DOHH2 (cell line): ENCODE data around the gene NAALADL2.

ENCODE experiments used
- EZH2phosphoT487 ChIP-seq: fragments of 200-600 bp; sonication (generic); IDR thresholded peaks from 2 replicates; pipeline ENCODE4 v1.6.1; 2017; ENCODE audit warnings: borderline replicate concordance, mild to moderate bottlenecking, antibody characterized with exemption, low read length, moderate library complexity, mixed read lengths
- TF ChIP-seq, protein P1 (sequence below): fragments of 200-600 bp; sonication (generic); IDR thresholded peaks from one replicate; pipeline ENCODE4 v1.5.1; 2014; ENCODE audit warnings: antibody characterized with exemption, mild to moderate bottlenecking, low read depth, low read length; ENCODE audit not compliant: poor library complexity, severe bottlenecking

DNA sequence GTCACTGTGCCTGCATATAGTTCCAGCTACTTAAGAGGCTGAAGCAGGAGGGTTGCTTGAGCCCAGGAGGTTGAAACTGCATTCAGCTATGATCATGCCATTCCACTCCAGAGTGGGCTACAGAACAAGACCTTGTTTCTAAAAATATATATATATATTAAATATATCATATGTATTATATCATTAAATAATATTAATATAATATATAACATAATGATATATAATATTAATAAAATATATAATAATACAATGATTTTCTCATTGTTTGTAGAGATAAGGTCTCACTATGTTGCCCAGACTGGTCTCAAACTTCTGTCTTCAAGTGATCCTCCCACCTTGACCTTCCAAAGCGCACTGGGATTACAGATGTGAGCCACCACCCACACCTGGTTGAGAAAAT lies 101.8 kb downstream of the NAALADL2 start:
- TF ChIP-seq, protein P1, sequence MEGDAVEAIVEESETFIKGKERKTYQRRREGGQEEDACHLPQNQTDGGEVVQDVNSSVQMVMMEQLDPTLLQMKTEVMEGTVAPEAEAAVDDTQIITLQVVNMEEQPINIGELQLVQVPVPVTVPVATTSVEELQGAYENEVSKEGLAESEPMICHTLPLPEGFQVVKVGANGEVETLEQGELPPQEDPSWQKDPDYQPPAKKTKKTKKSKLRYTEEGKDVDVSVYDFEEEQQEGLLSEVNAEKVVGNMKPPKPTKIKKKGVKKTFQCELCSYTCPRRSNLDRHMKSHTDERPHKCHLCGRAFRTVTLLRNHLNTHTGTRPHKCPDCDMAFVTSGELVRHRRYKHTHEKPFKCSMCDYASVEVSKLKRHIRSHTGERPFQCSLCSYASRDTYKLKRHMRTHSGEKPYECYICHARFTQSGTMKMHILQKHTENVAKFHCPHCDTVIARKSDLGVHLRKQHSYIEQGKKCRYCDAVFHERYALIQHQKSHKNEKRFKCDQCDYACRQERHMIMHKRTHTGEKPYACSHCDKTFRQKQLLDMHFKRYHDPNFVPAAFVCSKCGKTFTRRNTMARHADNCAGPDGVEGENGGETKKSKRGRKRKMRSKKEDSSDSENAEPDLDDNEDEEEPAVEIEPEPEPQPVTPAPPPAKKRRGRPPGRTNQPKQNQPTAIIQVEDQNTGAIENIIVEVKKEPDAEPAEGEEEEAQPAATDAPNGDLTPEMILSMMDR = no peak
- no peak for TF ChIP-seq EZH2phosphoT487
